GM19043 (cell line): ENCODE data around the gene SEPTIN8.

Experiments used
- ATAC-seq: cut with Tn5 transposase; IDR thresholded peaks from one replicate; pipeline ENCODE4 v1.9.1; 2021; ENCODE audit warnings: low read depth; ENCODE audit not compliant: unreplicated experiment

Gene SEPTIN8, protein sequence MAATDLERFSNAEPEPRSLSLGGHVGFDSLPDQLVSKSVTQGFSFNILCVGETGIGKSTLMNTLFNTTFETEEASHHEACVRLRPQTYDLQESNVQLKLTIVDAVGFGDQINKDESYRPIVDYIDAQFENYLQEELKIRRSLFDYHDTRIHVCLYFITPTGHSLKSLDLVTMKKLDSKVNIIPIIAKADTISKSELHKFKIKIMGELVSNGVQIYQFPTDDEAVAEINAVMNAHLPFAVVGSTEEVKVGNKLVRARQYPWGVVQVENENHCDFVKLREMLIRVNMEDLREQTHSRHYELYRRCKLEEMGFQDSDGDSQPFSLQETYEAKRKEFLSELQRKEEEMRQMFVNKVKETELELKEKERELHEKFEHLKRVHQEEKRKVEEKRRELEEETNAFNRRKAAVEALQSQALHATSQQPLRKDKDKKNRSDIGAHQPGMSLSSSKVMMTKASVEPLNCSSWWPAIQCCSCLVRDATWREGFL

DNA sequence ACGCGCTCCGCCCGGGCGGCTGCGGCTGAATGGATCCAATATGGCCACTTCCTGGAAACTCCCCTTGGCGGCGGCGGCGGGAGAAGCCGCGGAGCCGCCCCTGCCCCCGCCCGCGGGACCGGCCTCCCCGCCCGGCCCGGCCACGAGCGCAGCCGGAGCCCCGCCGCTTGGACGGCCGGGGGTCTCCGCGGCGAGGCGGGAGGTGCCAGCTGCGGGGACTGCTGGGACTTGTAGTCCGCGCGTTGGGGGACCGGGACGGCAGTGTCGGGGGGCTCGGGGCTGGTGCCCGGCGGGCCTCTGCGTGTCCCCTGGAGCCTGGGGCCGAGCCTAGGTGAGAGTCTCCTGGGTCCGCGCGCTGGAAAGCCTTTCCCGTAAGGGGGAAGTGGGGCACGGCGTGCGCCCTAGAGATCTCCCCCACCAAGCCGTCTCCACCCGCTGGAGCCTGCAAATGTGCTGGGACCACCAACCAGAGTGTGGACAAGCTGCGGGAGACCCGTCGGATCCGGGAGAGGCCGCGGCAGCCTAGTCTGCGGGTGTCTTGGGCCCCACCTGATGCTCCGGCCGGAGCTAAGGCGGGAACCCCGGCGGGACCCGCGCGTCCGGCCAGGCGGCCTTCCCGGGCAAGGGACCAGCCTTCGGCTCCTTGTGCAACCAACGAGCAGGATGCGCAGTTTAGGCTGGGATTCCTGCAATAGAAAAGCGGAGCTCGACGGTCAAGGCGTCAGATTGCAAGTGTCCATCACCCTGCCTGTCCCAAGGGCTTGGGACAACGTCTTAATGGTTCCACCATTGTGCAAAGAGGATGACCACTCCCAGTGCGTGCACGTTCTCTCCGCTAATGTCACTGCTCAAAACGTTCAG lies at the start of gene SEPTIN8:
TSS of gene SEPTIN8 (minus strand) at position 31 of the 861 bp plus-strand sequence. CDS start 102 bp downstream, outside the sequence.
- ATAC-seq, result peak; percentile 45

DNA sequence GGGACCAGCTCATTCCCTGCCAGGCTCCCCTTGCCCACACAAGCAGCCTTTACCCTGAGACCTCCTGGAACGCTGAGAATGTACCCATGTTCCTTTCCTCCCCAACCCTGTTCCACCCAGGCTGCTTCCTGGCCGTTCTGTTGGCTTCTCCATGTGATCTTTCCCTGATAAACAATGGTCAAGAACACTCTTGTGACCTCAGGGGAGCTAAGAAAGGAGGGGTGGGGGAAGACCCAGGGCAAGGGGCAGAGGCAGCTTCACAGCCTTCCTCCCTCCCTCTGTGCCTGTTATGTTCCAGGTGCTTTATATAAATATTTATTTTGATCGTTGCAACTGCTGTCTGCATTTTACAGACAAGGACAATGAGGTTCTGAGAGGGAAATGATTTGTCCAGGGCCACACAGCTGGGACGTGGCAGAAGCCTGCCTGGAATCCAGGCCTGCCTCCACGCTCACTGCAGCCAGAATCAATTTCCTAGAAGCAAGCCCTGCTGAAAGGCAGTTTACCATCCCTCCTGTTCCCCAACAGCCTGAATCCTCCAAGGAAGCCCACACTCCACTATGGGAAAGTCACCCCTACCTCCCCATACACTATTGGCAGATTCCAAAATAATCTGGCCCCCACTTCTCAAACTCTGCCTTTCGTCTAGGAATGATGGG lies 49.5 kb upstream of the SEPTIN8 start:
- ATAC-seq, result no peak

DNA sequence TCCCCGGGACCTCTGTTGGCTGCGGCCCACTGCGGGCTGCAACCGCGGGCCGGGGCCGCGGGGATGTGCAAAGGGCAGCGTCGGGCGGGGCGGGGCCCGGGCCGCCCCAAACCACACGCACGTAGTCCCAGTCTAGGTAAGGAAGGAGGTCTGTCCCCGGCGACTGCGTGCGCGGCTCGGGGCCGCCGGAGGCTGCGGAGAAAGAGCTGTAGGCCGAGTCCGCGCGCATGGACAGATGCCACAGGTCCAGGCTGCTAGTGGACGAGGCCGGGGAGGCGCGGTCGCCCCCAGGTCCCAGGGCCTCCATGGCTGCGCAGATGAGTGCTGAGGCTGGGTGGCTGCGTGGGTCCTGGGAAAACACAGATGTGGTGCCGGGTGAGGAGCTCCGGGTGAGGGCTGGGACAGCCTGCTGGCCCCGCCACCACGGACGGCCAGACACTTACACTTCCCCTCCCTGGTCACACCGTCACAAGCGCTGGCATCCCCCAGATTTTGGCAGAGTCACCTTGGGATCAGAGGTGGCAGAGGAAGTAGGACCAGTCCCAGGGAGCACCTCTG lies 48.9 kb upstream of the SEPTIN8 start:
- ATAC-seq, result no peak

DNA sequence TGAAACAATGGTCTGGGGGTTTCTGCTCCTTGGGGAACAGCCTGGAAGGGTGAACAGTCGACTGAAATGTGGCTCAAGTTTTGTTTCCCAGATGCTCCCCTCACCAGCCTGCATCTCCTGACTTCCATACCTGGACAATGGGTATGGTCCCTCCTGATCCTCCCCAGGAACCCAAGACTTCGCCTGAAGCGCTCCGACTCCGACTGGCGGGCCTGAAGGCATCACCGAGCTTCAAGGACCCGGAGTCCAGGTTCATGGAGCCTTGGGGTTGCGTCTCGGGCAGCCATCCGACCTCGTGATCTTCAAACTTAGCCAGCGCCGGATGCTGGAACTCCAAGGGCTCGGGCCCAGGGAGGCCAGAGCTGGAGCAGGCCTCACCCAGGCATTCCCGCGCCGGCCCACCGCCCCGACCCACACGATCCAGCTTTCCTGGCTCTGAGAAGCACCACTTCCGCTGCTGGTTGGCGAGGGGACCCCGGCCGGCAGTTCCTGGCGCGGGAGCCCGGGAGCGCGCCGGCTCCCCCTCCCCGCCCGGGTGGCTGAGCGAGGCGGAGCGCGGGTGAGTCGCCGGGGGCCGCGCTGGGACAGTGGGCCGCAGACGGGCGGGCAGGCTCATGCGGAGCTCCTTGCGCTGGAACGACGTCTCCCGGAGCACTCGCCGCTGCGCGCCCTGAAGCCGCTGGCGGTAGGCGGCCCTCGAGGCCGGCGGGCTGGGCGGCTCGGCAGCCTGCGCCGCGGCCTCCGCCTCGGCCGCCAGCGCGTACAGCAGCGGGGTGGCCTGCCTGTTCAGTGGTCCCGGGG lies 48.2 kb upstream of the SEPTIN8 start:
- ATAC-seq, result no peak

DNA sequence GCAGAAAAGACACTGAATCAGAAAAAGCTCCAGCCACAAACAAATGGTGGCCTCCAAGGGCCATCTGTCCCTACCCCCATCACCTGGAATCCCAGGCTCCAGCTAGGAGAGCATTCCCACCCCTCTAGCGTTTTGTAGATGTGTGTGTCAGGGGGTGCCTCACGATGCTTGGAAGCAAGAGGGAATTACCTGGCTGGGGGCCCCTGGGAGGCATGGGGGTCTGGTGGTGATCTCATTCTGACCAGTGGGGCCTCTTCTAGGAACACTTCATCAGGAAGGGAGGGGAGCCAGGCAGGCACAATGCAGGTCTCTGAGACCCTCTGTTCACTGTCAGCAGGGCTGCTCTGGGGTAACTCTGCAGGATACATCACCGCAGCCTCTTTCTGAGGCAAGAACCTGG lies 47.4 kb upstream of the SEPTIN8 start:
- ATAC-seq, result no peak

DNA sequence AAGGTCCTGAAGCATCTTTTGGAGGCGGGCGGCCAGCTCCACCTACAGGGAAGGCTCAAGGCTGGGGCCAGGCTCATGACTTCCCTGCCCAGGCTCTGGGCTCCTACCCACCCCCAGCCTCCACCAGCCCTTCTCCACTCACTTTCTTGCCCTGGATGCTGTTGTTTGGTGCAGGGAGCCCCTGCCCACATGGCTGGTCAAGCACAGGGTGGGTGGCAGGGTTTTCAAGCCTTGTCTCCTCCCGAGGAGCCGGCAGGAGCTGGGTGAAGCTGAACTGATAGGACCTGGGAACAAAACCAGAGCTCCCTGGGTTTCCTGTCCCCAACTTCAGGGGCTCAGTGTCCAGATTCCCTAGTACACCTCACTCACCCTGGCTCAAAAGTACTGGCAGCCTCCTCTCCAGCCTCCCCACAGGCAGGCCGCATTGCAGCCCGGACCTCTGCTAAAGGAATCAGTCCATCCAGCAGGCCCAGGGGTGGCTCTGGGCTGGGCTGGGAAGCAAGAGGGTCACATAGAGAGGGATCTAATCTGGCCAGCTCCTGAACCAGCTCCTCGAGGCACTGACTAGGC lies 46.5 kb upstream of the SEPTIN8 start:
- ATAC-seq, result no peak

DNA sequence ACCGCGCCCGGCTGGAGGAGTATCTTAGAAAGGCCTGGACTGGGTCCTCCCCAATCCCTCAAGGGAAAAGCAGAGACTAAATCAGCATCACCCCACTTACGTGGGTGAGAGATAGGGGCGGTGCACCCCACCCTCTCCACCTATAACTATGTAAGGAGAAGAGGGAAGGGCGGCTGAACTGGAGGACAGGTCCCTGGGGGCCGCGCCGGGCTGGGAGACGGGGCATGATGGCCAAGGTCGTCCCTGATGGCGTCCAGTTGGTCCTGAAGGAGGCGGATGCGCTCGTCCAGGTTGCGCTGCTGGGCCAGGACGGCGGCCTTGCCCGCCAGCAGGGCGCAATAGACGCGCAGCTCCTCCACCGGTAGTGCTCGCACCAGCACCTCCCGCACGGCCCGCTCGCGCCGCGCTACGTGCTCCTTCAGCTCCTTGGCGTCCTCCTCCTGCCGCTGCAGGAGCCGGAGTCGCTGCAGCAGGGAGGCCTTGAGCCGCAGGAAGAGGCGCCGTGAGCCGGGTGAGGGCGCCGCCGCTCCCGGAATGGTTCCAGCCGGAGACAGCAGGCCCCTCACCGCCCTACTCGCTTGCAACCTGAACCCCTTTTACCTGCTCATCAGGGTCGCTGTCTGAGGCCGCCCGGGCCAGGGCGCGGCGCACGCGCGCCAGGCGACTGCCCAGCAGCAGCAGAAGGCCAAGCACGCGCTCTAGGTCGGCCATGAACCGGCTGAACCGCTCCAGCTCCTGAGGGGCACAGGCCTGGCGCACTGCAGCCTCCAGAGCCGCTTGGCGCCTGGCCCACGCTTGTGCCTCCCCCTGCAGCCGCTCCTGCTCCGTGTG lies 45.8 kb upstream of the SEPTIN8 start:
- ATAC-seq, result no peak

DNA sequence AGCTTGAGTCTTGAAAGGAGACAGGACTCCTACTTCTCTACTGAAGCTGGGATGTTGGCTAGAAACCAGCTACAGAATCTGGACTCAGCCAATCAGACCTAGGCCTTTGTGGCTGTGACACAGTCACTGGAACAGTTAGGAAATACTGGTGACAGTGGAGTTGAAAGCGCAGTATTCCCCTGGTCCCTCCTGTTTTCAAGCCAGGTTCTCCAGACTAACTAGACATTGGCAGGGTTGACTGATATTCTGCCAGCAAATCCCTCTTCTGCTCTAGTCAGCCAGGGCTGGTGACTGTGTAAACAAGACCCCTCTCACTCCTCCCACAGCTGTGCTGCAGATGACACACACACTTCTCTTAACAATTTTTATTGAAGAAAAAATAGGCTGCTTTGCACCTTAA lies 44.8 kb upstream of the SEPTIN8 start:
- no peak for ATAC-seq

DNA sequence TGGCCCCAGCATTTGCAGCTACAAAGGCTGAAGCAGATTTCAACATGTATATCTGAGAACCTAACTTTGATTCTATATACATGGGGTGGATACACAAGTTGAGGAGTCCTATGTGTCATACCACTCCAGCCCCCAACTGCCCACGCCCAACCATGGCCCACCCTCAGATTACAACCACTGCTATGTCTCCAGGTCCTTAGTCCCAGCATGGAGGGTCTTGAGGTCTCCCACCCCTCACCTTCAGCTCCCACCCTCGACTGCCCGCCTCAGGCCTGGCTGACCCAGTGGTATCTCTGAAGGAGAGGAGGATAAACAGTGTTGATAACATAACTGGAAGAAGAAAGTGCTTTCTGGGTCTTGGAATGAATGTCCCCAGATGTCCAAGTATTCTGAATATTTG lies 44.3 kb upstream of the SEPTIN8 start:
- ATAC-seq, result no peak

DNA sequence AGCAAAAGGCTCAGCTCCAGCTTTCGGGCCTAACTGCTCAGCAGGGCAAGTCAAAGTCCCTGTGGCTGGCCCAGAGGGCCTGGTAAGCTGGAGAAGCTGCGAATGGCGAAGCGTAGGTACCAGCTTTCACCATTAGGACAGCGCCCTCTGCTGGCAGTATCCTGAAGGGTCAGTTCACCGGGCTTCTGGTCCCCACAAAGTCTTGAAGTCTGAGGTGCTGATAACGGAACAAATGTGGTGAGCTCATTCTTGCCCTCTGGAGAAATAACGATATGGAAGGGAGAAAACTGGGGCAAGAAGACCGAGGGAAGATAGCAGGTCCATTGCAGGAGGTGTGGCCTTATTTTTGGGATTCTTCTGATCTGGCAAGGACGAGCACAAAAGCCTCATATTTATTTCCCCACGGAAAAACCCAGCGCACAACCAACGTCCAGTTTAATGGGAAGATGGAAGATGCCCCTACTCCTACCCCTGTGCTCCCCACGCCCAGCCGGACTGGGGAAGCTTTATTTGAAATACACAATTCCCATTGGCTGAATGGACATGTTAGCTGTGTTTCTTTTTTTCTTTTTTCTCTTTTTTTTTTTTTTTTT lies 43.2 kb upstream of the SEPTIN8 start:
- ATAC-seq, result peak; percentile 74

DNA sequence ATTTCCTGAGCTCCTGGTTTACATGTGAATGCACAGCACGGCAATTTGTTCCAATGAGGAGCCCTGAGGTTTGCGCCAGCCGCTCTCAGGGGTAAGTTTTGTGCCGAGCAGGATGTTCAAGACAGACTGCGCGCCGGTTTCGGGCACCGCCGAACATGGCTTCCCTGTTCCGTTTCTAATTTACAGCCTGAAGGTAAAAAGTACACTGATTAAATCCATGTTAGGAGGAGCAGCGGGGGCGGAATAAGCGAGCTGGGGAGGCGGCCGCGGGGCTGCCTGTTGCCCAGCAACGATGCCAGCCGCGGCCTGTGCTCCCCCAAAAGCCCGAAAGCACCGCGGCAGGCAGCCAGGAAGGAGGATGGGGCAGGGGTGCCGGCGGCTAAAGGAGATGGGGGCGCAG lies 42.4 kb upstream of the SEPTIN8 start:
- ATAC-seq, result no peak

DNA sequence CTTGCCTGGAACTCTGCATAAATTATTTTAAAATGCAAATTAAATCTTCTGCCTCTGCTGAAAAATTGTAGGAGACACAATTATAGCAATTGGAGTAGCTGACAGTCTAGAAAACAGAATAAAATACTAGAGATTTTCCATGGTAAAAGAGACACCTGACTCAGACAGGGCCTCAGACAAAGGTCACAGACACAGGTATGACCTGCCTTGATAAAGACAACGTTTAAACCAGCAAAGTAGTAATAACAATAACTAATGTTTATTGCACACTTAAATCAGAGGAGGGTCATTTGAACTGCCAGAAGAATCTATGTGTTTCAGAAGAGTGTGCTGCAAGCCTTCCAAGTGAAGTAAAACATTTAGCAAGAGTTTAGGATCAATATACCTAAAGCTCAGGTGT lies 40.0 kb upstream of the SEPTIN8 start:
- ATAC-seq, result no peak

DNA sequence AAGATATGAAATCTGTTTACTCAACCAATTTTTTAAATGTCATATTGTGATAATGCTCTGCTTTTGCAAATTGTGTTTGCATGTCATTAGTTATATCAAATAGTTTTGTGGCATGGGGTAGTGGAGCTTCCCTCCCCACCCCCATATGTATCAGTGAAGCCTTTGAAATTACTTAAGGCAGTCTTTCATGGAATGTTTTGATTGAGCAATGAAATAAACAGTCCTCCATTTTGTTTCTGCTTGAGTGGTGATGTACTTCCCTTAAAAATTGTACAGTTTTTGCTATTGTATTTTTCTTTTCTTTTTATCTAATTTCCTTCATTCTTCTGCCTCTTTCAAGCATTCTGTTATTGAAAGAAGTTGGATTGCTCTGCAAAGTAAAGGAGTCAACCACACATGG lies 39.5 kb upstream of the SEPTIN8 start:
- no peak for ATAC-seq

DNA sequence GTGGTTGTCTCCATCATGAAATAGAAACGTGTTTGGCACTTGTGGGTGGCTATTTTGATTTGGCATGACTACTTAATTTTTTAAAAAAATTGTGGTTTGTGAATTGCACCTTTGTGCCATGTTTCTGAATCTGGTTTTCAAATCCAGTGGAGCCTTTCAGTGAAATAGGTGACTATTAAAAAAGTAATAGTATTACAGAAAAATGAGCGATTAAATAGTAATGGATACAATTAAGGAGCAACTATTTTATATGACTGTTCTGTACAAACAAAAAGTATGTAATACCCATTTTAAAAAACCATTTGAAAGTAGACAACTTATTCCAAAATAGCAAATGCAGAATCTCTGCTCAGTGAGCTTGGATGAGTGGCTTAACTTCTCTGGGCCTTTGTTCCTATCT lies 39.0 kb upstream of the SEPTIN8 start:
- ATAC-seq, result no peak

DNA sequence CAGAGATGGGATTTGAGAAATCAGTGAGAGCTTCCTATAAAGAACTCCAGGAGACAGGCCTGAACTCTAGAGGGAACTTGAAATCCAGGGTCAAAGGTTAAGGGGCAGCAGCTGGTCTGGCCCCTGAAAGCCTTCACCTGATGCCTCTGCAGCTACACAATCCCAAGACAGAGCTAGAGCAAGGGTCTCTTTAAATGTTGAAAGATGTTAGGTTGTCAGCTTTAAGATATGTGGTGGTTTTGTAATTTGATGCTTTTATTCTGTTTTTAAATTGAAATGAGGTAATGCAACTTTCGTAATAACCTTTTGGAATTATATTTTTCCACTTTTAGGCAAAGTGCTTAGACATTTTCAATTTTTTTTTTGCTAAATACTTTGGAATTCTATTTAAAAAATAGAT lies 38.4 kb upstream of the SEPTIN8 start:
- no peak for ATAC-seq

DNA sequence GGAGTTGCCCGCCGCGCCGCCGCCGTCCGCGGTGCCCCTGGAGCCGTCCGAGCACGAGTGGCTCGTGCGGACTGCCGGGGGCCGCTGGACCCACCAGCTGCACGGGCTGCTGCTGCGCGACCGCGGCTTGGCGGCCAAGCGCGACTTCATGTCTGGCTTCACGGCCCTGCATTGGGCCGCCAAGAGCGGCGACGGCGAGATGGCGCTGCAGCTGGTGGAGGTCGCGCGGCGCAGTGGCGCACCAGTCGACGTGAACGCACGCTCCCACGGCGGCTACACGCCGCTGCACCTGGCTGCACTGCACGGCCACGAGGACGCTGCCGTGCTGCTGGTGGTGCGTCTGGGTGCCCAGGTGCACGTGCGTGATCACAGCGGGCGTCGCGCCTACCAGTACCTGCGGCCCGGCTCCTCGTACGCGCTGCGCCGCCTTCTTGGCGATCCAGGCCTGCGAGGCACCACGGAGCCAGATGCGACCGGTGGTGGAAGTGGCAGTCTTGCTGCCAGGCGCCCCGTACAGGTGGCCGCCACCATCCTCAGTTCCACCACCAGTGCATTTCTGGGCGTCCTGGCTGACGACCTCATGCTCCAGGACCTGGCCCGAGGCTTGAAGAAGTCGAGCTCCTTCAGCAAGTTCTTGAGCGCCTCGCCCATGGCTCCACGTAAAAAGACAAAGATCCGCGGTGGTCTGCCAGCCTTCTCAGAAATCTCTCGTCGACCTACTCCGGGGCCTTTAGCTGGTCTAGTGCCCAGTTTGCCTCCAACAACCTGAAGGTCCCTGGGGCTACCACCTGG lies 37.7 kb upstream of the SEPTIN8 start:
- ATAC-seq, result no peak

DNA sequence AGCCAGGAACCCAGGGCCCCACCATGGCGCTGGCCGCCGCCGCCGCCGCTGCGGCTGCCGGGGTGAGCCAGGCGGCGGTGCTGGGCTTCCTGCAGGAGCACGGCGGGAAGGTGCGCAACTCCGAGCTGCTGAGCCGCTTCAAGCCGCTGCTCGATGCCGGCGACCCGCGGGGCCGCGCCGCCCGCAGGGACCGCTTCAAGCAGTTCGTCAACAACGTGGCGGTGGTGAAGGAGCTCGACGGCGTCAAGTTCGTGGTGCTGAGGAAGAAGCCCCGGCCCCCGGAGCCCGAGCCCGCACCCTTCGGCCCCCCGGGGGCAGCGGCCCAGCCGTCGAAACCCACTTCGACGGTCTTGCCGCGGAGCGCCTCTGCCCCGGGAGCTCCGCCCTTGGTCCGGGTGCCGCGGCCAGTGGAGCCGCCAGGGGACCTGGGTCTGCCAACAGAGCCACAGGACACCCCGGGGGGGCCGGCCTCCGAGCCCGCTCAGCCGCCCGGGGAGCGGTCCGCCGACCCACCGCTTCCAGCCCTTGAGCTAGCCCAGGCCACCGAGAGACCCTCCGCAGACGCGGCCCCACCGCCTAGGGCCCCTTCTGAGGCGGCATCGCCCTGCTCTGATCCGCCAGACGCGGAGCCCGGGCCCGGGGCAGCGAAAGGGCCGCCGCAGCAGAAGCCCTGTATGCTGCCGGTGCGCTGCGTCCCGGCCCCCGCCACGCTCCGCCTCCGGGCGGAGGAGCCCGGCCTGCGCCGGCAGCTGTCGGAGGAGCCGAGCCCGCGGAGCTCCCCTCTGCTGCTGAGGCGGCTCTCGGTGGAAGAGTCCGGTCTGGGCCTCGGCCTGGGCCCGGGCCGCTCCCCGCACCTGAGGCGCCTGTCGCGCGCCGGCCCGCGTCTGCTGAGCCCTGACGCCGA lies 36.8 kb upstream of the SEPTIN8 start:
- ATAC-seq, result no peak
